DOHH2 (cell line): ENCODE measurements around the gene FRY.

ENCODE experiments used
- H3F3A ChIP-seq: fragments of 200-600 bp; sonication (generic), shearing (Covaris generic); 2 replicates; pipeline ENCODE4 v1.6.0; 2016; ENCODE audit warnings: antibody characterized with exemption, mild to moderate bottlenecking; ENCODE audit not compliant: control insufficient read depth, insufficient read depth
- H3K27ac ChIP-seq: fragments of 200-600 bp; sonication (generic); 2 replicates; pipeline ENCODE4 v1.5.1; 2014; ENCODE audit warnings: low read depth, mild to moderate bottlenecking, low read length, moderate library complexity
- H3K27me3 ChIP-seq: fragments of 200-600 bp; sonication (generic); 2 replicates; pipeline ENCODE4 v1.6.1; 2014; ENCODE audit warnings: mild to moderate bottlenecking, low read length, mixed read lengths; ENCODE audit not compliant: control insufficient read depth
- H3K36me3 ChIP-seq: fragments of 200-600 bp; sonication (generic); 2 replicates; pipeline ENCODE4 v1.6.1; 2014; ENCODE audit warnings: mild to moderate bottlenecking, low read length, moderate library complexity, mixed read lengths; ENCODE audit not compliant: control insufficient read depth
- H3K4me1 ChIP-seq: fragments of 200-600 bp; sonication (generic); 2 replicates; pipeline ENCODE4 v1.6.1; 2014; ENCODE audit warnings: mild to moderate bottlenecking, low read length, mixed read lengths; ENCODE audit not compliant: control insufficient read depth
- H3K4me2 ChIP-seq: fragments of 200-600 bp; sonication (generic); 2 replicates; pipeline ENCODE4 v1.6.0; 2014; ENCODE audit warnings: mild to moderate bottlenecking, low read length, moderate library complexity
- H3K4me3 ChIP-seq: fragments of 200-600 bp; sonication (generic); 2 replicates; pipeline ENCODE4 v1.5.1; 2014; ENCODE audit warnings: mild to moderate bottlenecking, low read length, mixed read lengths
- H3K79me2 ChIP-seq: fragments of 200-600 bp; sonication (generic); 2 replicates; pipeline ENCODE4 v1.6.1; 2014; ENCODE audit warnings: mild to moderate bottlenecking, low read length, mixed read lengths; ENCODE audit not compliant: control insufficient read depth
- H3K9me2 ChIP-seq: fragments of 200-600 bp; sonication (generic); replicated peaks from 2 replicates; pipeline ENCODE4 v1.6.1; 2014; ENCODE audit warnings: mild to moderate bottlenecking, low read length, mixed read lengths; ENCODE audit not compliant: control insufficient read depth
- H3K9me3 ChIP-seq: fragments of 200-600 bp; sonication (generic); 2 replicates; pipeline ENCODE4 v1.6.1; 2014; ENCODE audit warnings: antibody characterized with exemption, low read length, mixed read lengths; ENCODE audit not compliant: control insufficient read depth, insufficient read depth
- H4K20me1 ChIP-seq: fragments of 200-600 bp; sonication (generic); 2 replicates; pipeline ENCODE4 v1.6.0; 2014; ENCODE audit warnings: low read depth, mild to moderate bottlenecking, antibody characterized with exemption, low read length, moderate library complexity; ENCODE audit not compliant: control insufficient read depth, insufficient read depth
- EZH2phosphoT487 ChIP-seq: fragments of 200-600 bp; sonication (generic); IDR thresholded peaks from 2 replicates; pipeline ENCODE4 v1.6.1; 2017; ENCODE audit warnings: borderline replicate concordance, mild to moderate bottlenecking, antibody characterized with exemption, low read length, moderate library complexity, mixed read lengths
- TF ChIP-seq, protein P1 (sequence below): fragments of 200-600 bp; sonication (generic); IDR thresholded peaks from one replicate; pipeline ENCODE4 v1.5.1; 2014; ENCODE audit warnings: antibody characterized with exemption, mild to moderate bottlenecking, low read depth, low read length; ENCODE audit not compliant: poor library complexity, severe bottlenecking

The FRY gene

DNA sequence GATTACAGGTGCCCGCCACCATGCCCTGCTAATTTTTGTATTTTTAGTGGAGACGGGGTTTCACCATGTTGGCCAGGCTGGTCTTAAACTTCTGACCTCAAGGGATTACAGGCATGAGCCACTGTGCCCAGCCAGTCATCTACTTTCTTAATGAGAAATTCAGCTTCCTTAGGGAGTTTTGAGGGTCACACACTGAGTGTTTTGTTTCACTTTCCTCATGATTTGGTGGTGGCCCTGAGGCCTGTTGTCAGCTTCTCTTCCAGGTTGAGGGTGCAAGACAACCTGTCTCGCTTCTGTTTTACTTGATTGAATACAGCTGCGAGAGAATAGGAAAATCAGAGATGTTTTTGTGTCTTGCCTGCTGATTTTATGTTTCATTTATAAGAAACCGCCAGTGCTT is 9.9 kb downstream of the FRY start:
- no peaks in the 10 kb centered on the region for H4K20me1 ChIP-seq
- peaks cover 100% of the 10 kb centered on the region for H3K4me1 ChIP-seq
- peaks cover 81% of the 10 kb centered on the region for H3K36me3 ChIP-seq
- no peaks in the 10 kb centered on the region for H3K9me2 ChIP-seq
- H3K27me3 ChIP-seq, result no peaks in the 10 kb centered on the region
- H3K4me3 ChIP-seq, result peak overlapping the region; percentile 51
- H3K4me2 ChIP-seq, result peak overlapping the region; percentile 69
- peaks cover 90% of the 10 kb centered on the region for H3K79me2 ChIP-seq
- H3K27ac ChIP-seq, result peak overlapping the region; percentile 97
- TF ChIP-seq EZH2phosphoT487, result no peak
- TF ChIP-seq, protein P1, sequence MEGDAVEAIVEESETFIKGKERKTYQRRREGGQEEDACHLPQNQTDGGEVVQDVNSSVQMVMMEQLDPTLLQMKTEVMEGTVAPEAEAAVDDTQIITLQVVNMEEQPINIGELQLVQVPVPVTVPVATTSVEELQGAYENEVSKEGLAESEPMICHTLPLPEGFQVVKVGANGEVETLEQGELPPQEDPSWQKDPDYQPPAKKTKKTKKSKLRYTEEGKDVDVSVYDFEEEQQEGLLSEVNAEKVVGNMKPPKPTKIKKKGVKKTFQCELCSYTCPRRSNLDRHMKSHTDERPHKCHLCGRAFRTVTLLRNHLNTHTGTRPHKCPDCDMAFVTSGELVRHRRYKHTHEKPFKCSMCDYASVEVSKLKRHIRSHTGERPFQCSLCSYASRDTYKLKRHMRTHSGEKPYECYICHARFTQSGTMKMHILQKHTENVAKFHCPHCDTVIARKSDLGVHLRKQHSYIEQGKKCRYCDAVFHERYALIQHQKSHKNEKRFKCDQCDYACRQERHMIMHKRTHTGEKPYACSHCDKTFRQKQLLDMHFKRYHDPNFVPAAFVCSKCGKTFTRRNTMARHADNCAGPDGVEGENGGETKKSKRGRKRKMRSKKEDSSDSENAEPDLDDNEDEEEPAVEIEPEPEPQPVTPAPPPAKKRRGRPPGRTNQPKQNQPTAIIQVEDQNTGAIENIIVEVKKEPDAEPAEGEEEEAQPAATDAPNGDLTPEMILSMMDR, result no peak
- peaks cover 42% of the 10 kb centered on the region for H3F3A ChIP-seq
- H3K9me3 ChIP-seq, result no peaks in the 10 kb centered on the region

DNA sequence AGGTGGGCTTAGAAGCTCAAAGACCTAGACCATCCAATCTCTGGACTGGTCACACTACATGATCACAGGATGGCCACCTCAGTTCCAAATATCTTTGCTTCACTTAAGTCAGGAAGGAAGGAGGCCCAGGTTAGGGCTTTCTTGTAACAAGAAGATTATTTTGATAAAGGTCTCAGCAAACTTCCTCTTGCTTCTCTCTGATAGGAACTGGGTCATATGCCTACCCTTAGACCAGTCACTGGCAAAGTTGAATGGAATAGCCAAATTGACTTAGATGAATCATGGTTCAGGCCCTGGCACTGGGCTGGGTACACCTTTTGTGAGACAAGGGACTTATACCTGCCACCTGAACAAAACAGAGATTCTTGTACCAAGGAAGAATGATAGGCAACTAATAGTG is 11.0 kb downstream of the FRY start:
- H3K9me3 ChIP-seq, result no peaks in the 10 kb centered on the region
- TF ChIP-seq, protein P1, result no peak
- no peak for TF ChIP-seq EZH2phosphoT487
- H3K79me2 ChIP-seq, result peaks cover 85% of the 10 kb centered on the region

DNA sequence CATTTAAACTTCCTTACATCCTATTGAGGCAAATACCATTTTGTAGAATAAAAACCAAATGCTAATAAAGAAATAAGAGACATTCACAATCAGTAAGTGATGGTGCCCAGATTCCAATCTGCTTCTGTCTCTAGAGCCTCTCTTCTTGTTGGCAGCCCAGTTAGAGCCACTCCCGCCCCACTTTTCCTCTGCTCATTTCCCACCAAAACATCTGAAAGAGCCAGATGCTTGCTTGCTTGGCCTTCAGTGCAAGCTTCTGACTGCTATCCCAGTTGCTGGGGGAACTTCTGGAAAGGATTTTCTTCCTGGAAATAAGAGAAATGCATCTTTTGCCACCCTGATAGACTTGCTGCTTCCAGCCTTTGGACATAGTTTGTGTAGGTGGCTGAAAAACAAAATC is 12.9 kb downstream of the FRY start:
- no peak for TF ChIP-seq EZH2phosphoT487
- TF ChIP-seq, protein P1, result no peak
- Histone ChIP-seq H4K20me1 (no peaks in the 10 kb centered on the region), H3K9me3 (no peaks in the 10 kb centered on the region), H3K4me2 (peak overlapping the region; percentile 85), H3K27me3 (no peaks in the 10 kb centered on the region), H3F3A (peaks cover 45% of the 10 kb centered on the region), H3K27ac (peak overlapping the region; percentile 97), H3K4me3 (no peak overlapping the region), H3K36me3 (peaks cover 69% of the 10 kb centered on the region), H3K4me1 (peaks cover 99% of the 10 kb centered on the region), H3K9me2 (no peaks in the 10 kb centered on the region), H3K79me2 (peaks cover 85% of the 10 kb centered on the region)

More for the DNA sequence above, 11.0 kb downstream of the FRY start:
- Histone ChIP-seq H3K36me3 (peaks cover 73% of the 10 kb centered on the region), H3K27me3 (no peaks in the 10 kb centered on the region), H3K9me2 (no peaks in the 10 kb centered on the region), H3K27ac (peak overlapping the region; percentile 97), H4K20me1 (no peaks in the 10 kb centered on the region), H3K4me1 (peaks cover 99% of the 10 kb centered on the region), H3K4me3 (peak overlapping the region; percentile 51), H3F3A (peaks cover 48% of the 10 kb centered on the region), H3K4me2 (peak overlapping the region; percentile 69)
